KMS-11 (cell line): Measurements from ENCODE around the gene GJB5.

ENCODE experiments used
- H2AFZ ChIP-seq: fragments of 200-600 bp; sonication (generic); 2 replicates; pipeline ENCODE4 v1.6.1; 2016; ENCODE audit warnings: antibody characterized with exemption, mixed run types, low read depth
- H3K27ac ChIP-seq: fragments of 200-600 bp; sonication (generic); 2 replicates; pipeline ENCODE4 v1.6.1; 2016; ENCODE audit warnings: mild to moderate bottlenecking, mixed run types
- H3K27me3 ChIP-seq: fragments of 200-600 bp; sonication (generic); 2 replicates; pipeline ENCODE4 v1.6.1; 2017; ENCODE audit warnings: mild to moderate bottlenecking, low read depth, mixed run types, moderate library complexity; ENCODE audit not compliant: insufficient read depth
- H3K36me3 ChIP-seq: fragments of 200-600 bp; sonication (generic); 2 replicates; pipeline ENCODE4 v1.6.1; 2017; ENCODE audit warnings: mild to moderate bottlenecking, mixed run types; ENCODE audit not compliant: insufficient read depth
- H3K4me1 ChIP-seq: fragments of 200-600 bp; sonication (generic); 2 replicates; pipeline ENCODE4 v1.6.1; 2016; ENCODE audit warnings: mild to moderate bottlenecking, low read depth, mixed run types; ENCODE audit not compliant: poor library complexity, severe bottlenecking
- H3K4me2 ChIP-seq: fragments of 200-600 bp; sonication (generic); 2 replicates; pipeline ENCODE4 v1.7.0; 2016; ENCODE audit warnings: mild to moderate bottlenecking, mixed run types
- H3K4me3 ChIP-seq: fragments of 200-600 bp; sonication (generic); IDR thresholded peaks from 2 replicates; pipeline ENCODE4 v1.6.1; 2017; ENCODE audit warnings: low read depth, low read length, mixed read lengths; ENCODE audit not compliant: insufficient read depth
- H3K79me2 ChIP-seq: fragments of 200-600 bp; sonication (generic); 2 replicates; pipeline ENCODE4 v1.6.1; 2016; ENCODE audit warnings: low read depth, mixed run types; ENCODE audit not compliant: insufficient read depth
- H3K9ac ChIP-seq: fragments of 200-600 bp; sonication (generic); 2 replicates; pipeline ENCODE4 v1.6.1; 2016; ENCODE audit warnings: mild to moderate bottlenecking, mixed run types
- H4K20me1 ChIP-seq: fragments of 200-600 bp; sonication (generic); 2 replicates; pipeline ENCODE4 v1.6.1; 2016; ENCODE audit warnings: mild to moderate bottlenecking, mixed run types; ENCODE audit not compliant: insufficient read depth
- TF ChIP-seq, protein P1 (sequence below): fragments of 200-600 bp; sonication (generic); conservative IDR thresholded peaks from 2 replicates; pipeline ENCODE4 v1.6.1; 2017; ENCODE audit warnings: low read depth, mild to moderate bottlenecking, antibody characterized with exemption, low read length, moderate library complexity, mixed read lengths

Gene GJB5

DNA sequence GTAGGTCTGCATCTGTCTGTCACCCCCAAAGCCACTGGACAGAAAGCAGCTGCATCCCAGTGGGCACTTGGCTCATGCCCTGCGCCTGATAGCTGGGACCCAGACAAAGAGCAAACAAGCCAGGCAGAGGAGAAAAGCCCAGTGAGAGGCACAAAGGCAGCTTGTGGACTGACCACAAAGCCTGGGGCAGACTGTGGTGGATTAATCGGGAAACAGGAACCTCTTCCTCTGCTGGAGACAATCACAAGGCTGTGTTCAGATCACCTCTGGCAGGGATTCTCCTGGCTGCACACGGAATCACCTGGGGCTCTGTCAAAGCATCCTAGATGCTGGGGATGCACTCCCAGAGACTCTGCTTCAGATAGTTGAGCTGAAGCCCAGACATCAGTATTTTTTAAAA lies 15.2 kb upstream of the GJB5 start:
- Histone ChIP-seq H3K4me1 (no peaks in the 10 kb centered on the region), H2AFZ (no peak overlapping the region), H3K79me2 (no peaks in the 10 kb centered on the region), H3K27me3 (no peaks in the 10 kb centered on the region), H3K36me3 (no peaks in the 10 kb centered on the region), H3K4me2 (no peak overlapping the region), H3K4me3 (no peak overlapping the region), H3K9ac (no peak overlapping the region), H3K27ac (no peak overlapping the region), H4K20me1 (no peaks in the 10 kb centered on the region)
- TF ChIP-seq, protein P1, sequence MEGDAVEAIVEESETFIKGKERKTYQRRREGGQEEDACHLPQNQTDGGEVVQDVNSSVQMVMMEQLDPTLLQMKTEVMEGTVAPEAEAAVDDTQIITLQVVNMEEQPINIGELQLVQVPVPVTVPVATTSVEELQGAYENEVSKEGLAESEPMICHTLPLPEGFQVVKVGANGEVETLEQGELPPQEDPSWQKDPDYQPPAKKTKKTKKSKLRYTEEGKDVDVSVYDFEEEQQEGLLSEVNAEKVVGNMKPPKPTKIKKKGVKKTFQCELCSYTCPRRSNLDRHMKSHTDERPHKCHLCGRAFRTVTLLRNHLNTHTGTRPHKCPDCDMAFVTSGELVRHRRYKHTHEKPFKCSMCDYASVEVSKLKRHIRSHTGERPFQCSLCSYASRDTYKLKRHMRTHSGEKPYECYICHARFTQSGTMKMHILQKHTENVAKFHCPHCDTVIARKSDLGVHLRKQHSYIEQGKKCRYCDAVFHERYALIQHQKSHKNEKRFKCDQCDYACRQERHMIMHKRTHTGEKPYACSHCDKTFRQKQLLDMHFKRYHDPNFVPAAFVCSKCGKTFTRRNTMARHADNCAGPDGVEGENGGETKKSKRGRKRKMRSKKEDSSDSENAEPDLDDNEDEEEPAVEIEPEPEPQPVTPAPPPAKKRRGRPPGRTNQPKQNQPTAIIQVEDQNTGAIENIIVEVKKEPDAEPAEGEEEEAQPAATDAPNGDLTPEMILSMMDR, result no peak

DNA sequence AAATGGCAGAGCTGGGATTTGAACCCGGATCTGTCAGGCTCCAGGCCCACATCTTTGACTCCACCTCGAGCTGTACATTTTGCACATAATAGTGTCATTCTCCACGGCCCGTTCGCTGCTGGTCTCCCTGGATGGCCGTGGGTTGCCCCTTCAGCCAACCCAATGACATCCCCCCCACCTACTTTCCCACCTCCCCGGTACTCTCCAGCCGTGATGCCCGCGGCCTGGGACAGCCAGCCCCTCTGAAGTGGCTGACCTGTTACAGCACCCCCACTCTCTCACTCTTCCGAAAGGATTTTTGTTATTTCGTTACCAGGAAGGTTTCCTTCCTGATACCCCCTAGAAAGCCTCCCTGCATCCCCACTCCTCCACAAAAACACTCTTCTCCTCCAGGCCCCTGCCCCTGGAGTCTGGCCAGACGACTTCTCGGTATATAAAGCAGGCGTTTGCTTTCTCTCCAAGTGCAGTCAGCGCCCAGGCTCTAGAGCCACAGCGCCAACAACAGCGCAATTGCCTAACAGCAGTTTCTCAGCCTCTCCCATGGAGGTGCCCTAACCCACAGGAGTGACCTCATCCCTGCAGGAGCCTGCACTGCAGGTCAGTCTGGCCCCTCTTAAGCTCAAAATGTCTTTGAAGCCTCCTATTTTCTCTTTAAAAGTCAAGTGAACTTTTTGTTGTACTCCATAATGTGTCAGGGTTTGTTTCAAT lies 14.5 kb upstream of the GJB5 start:
- no peak overlapping the region for H3K9ac ChIP-seq
- H4K20me1 ChIP-seq, result no peaks in the 10 kb centered on the region
- no peaks in the 10 kb centered on the region for H3K27me3 ChIP-seq
- no peak overlapping the region for H3K27ac ChIP-seq
- no peak overlapping the region for H3K4me2 ChIP-seq
- H3K36me3 ChIP-seq, result no peaks in the 10 kb centered on the region
- no peaks in the 10 kb centered on the region for H3K4me1 ChIP-seq
- no peak overlapping the region for H2AFZ ChIP-seq
- no peaks in the 10 kb centered on the region for H3K79me2 ChIP-seq
- TF ChIP-seq, protein P1, result no peak
- H3K4me3 ChIP-seq, result no peak overlapping the region

DNA sequence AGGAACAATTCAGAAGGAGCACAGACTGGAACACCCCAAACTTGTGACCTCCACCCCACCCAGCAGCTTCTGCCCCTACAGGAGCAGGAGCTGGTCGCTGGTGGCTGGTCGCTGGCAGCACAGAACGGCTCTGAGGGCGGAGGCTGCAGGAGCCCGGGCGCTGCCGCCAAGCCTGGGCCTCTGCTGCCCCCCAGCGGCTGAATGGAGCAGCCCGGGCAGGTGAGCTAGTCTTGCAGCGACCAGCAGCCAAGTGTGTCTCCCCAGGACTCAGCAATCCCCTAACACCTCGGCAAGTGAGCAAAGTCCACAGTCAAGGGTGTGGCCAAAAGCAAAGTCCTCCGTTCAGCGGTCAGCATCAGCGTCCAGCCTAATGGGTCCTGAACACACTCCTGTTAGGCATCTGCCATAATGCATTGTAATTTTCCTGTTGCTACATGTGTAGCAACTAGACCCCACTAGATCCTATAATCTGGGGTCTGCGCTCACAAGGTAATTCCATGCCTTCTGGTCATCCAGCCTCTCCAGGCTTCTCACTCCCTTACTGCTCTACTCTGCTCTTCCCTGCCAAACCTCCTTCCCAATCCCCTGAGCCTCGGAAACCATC lies 12.1 kb upstream of the GJB5 start:
- no peak overlapping the region for H3K4me2 ChIP-seq
- no peaks in the 10 kb centered on the region for H3K27me3 ChIP-seq
- no peak overlapping the region for H3K9ac ChIP-seq
- H3K4me3 ChIP-seq, result no peak overlapping the region
- no peaks in the 10 kb centered on the region for H3K79me2 ChIP-seq
- H3K4me1 ChIP-seq, result no peaks in the 10 kb centered on the region
- H3K27ac ChIP-seq, result no peak overlapping the region
- no peak overlapping the region for H2AFZ ChIP-seq
- H4K20me1 ChIP-seq, result no peaks in the 10 kb centered on the region
- no peaks in the 10 kb centered on the region for H3K36me3 ChIP-seq
- TF ChIP-seq, protein P1, result peak; percentile 75

DNA sequence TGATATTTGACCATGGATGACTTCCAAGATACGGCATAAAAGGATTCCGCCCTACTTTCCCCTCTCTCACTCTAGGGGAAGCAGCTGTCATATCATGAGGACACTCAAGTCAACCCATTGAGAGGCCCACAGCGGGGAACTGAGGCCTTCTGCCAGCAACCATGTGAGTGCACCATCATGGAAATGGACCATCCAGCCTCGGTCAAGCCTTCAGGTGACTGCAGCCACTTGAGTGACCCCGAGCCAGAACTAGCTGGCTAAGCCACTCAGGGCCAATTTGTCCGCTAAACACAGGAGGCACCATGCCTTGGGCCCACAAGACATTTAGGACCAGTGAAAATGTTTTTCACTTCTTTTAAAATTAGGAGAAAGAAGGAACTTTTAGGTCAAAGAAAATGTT lies 11.1 kb upstream of the GJB5 start:
- Histone ChIP-seq H3K9ac (no peak overlapping the region), H3K27me3 (no peaks in the 10 kb centered on the region)

More for the DNA sequence above, 11.1 kb upstream of the GJB5 start:
- Histone ChIP-seq H3K36me3 (no peaks in the 10 kb centered on the region), H3K79me2 (no peaks in the 10 kb centered on the region), H3K4me3 (no peak overlapping the region), H2AFZ (no peak overlapping the region), H4K20me1 (no peaks in the 10 kb centered on the region), H3K4me1 (no peaks in the 10 kb centered on the region), H3K27ac (no peak overlapping the region), H3K4me2 (no peak overlapping the region)
- TF ChIP-seq, protein P1, result no peak
